Measurements from ENCODE around the gene ADAT1. TPM values are rescaled to one million over a fixed set of nuclear protein-coding genes. Genes with fewer than 3 reads are reported as not detected.

ADAT1 gene
- total RNA-seq, 1 experiment from 2014 or later, result 60.2 TPM

DNA sequence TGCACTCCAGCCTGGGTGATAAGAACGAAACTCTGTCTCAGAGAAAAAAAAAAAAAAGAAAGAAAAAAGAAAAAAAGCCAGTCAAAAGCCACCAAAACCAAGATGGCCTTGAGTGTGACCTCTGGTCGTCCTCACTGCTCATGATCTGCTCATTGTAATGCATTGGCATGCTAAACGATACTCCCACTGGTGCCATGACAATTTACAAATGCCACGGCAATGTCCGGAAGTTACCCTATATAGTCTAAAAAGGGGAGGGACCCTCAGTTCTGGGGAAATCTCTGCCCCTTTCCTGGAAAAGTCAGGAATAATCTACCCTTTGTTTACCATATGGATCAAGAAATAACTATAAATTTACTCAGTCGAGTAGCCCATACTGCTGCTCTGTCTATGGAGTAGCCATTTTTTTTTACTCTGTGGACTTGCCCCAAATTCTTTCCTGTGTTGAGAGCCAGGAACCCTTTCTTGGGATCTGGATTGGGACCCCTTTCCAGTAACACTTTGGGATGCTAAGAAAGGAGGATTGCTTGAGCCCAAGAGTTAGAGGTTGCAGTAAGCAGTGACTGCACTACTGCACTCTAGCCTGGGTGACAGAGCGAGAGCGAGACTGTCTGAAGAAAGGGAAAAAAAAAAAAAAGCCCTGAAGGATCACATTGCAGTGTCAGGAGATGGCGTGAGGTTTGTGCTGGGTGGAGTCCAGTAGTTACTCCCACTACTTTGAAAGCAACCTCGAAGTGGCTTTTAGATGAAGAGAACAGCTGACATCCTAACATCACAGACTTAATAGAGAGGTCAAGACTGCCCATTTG, 63.3 kb downstream of the ADAT1 start:
- H3K27ac Mint-ChIP-seq (ENCODE audit: low read depth, unreplicated experiment), result no peak overlapping the region
- POLR2A ChIA-PET, result interaction anchor here (0.6 to 0.8 kb wide), 2 partner anchors 9 to 13 kb away, joined by 3 to 4 read pairs; no protein-coding TSS in a partner anchor

DNA sequence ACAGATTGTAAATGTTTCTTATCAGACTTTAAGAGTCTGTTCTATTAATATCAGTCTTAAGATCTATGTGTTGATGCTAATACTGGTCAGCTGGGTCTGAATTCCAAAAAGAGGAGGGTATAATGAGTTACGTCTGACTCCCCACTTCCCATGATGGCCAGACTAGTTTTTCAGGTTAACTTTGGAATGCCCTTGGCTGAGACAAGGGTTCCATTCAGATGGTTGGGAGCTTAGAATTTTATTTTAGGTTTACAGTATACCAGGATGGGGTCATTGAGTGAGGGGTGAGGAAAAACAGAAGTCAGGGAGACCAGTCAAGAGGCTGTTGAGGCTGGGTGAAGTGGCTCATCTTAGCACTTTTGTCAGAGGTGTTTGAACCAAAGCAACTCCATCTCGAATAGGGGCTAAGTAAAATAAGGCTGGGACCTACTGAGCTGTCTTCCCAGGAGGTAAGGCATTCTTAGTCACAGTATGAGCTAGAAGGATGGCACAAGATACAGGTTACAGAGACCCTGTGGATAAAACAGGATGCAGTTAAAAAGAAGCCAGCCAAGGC, 64.2 kb downstream of the ADAT1 start:
- no TSS peak for BruUV-seq (replicated peaks)
- Mint-ChIP-seq H3K9me3 (ENCODE audit: unreplicated experiment) (no peaks in the 10 kb centered on the region), H3K4me1 (ENCODE audit: insufficient read depth, unreplicated experiment) (peaks cover 6% of the 10 kb centered on the region), H3K36me3 (ENCODE audit: insufficient read depth, unreplicated experiment) (no peaks in the 10 kb centered on the region), H3K4me3 (ENCODE audit: unreplicated experiment) (no peak overlapping the region), H3K27me3 (ENCODE audit: insufficient read depth, unreplicated experiment) (peaks cover 9% of the 10 kb centered on the region), H3K27ac (ENCODE audit: low read depth, unreplicated experiment) (no peak overlapping the region)
- ChIA-PET POLR2A (no interaction called here), CTCF (interaction anchor here (1.0 to 2.4 kb wide), 2 partner anchors 30 to 86 kb away, joined by 4 to 7 read pairs; no protein-coding TSS in a partner anchor)
- intact Hi-C loops (cut with micrococcal nuclease), result no loop called here
- DNase-seq (ENCODE audit: unreplicated experiment), result no peak
- no peak for TF ChIP-seq CTCF (IDR thresholded peaks at IDR 0.05; ENCODE audit: unreplicated experiment)

More for the DNA sequence above, 63.3 kb downstream of the ADAT1 start:
- intact Hi-C loops (cut with micrococcal nuclease), result no loop called here
- Mint-ChIP-seq H3K9me3 (ENCODE audit: unreplicated experiment) (no peaks in the 10 kb centered on the region), H3K4me1 (ENCODE audit: insufficient read depth, unreplicated experiment) (peaks cover 6% of the 10 kb centered on the region), H3K36me3 (ENCODE audit: insufficient read depth, unreplicated experiment) (no peaks in the 10 kb centered on the region), H3K4me3 (ENCODE audit: unreplicated experiment) (no peak overlapping the region), H3K27me3 (ENCODE audit: insufficient read depth, unreplicated experiment) (peaks cover 13% of the 10 kb centered on the region)
- CTCF ChIA-PET, result interaction anchor here (1.0 to 2.4 kb wide), 3 partner anchors 29 to 94 kb away, joined by 4 to 7 read pairs (median 4); no protein-coding TSS in a partner anchor
- peak; percentile 28 for DNase-seq (ENCODE audit: unreplicated experiment)
- no peak for TF ChIP-seq CTCF (IDR thresholded peaks at IDR 0.05; ENCODE audit: unreplicated experiment)
- BruUV-seq (replicated peaks), result no TSS peak

DNA sequence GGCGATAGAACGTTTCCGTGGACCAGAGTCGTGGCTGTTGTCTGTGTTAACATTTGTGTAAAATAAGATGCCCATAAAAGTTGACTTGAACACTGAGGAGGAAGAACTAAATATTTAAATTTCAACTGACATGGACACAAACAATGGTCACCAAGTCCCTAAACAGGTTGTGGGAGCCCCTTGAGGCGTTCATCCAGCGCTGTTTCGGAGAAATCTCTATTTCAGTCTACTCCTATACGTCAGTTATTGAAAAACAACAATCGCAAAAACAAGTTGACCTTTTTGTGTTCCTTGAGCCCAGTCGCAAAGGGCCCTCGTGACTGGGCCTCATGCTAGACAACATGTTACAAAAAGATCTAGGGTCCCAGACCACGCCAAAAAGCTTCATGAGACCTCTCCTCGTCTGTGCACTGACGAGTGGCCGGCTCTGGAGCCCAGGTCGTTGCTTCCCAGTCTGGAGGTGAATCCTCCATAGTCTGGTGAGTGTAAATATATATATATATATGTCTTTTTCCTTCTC, 66.6 kb downstream of the ADAT1 start:
- ChIA-PET POLR2A (interaction anchor here (0.5 to 6.2 kb wide), 17 partner anchors 9 to 198 kb away, joined by 3 to 116 read pairs (median 6); partner anchors contain the start of genes ADAT1, CFDP1, GABARAPL2 and KARS1), CTCF (interaction anchor here (0.6 to 1.6 kb wide), 7 partner anchors 9 to 357 kb away, joined by 3 to 6 read pairs (median 4); partner anchors contain the start of genes ADAT1 and GABARAPL2)
- peak overlapping the region; percentile 91 for H3K27ac Mint-ChIP-seq (ENCODE audit: low read depth, unreplicated experiment)
- TF ChIP-seq CTCF (IDR thresholded peaks at IDR 0.05; ENCODE audit: unreplicated experiment), result no peak
- H3K9me3 Mint-ChIP-seq (ENCODE audit: unreplicated experiment), result no peaks in the 10 kb centered on the region
- no peaks in the 10 kb centered on the region for H3K36me3 Mint-ChIP-seq (ENCODE audit: insufficient read depth, unreplicated experiment)
- DNase-seq (ENCODE audit: unreplicated experiment), result no peak
- no TSS peak for BruUV-seq (replicated peaks)
- intact Hi-C loops (cut with micrococcal nuclease), result no loop called here
- H3K4me3 Mint-ChIP-seq (ENCODE audit: unreplicated experiment), result peak overlapping the region; percentile 85
- no peaks in the 10 kb centered on the region for H3K27me3 Mint-ChIP-seq (ENCODE audit: insufficient read depth, unreplicated experiment)
- peaks cover 6% of the 10 kb centered on the region for H3K4me1 Mint-ChIP-seq (ENCODE audit: insufficient read depth, unreplicated experiment)
